Breast epithelium (tissue), 3 donors: ENCODE results near the gene NEK4.

Source experiments
- CTCF ChIP-seq, 3 donors: fragments of 450-650 bp; IDR thresholded peaks; one replicate each; pipeline ENCODE4 v1.5.1; 2016 to 2017; ENCODE audit warnings: antibody characterized with exemption in 3 of 3, mild to moderate bottlenecking in 3 of 3, moderate library complexity in 3 of 3
- POLR2A ChIP-seq: fragments of 450-650 bp; IDR thresholded peaks from one replicate; pipeline ENCODE4 v1.6.1; 2016; ENCODE audit warnings: antibody characterized with exemption, mild to moderate bottlenecking, moderate library complexity

GRCh38 chr3:52774066-52774713, 3.5 kb upstream of the NEK4 start:
- TF ChIP-seq CTCF (IDR thresholded peaks at IDR 0.05) (no peak), POLR2A (no peak)
